HG02870 (cell line): ENCODE results near the gene KCNH2.

Experiments
- ATAC-seq: cut with Tn5 transposase; IDR thresholded peaks from one replicate; pipeline ENCODE4 v1.9.1; 2021; ENCODE audit warnings: mild to moderate bottlenecking, moderate library complexity; ENCODE audit not compliant: unreplicated experiment

KCNH2 gene

DNA sequence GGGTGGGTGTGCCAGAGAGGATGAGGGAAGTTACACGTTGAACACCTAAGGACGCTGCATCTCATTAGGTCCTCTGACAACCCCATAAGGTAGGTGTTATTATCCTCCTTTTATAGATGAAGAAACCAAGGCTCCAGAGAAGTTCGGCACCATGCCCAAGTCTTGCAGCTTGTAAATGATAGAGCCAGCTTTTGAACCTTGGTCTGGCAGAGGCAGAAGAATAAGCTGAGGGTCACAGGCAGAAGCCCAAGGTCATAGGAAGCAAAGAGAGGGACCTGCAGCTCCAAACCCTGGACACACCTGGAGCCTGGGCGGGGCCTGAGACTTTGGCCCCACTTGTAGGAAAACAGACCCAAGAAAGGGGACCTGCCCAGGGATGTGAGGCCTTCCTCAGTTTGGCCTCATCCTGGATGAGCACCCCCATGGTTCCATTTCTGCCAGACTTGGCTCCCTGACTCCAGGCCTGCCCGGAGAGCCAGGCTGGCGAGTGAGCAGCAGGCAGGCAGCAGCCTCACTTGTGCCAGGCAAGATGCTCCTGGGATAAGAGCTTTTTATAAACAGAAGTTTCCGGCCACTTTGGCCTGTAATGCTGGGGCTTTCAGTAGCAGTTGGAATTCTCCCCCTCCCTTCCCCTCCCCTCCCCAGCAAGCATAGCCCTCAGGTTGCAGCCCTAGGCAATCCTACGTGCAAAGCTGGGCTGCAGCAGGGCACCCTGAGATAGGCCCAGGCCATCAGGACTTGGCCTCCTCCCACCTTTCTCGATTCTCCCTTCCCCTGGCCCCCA, 2.4 kb downstream of the KCNH2 start:
- ATAC-seq: no peak

GRCh38 chr7:150974468-150975391, 3.4 kb downstream of the KCNH2 start:
- peak; percentile 46 for ATAC-seq

GRCh38 chr7:150973571-150974451, 4.3 kb downstream of the KCNH2 start:
- no peak for ATAC-seq

DNA sequence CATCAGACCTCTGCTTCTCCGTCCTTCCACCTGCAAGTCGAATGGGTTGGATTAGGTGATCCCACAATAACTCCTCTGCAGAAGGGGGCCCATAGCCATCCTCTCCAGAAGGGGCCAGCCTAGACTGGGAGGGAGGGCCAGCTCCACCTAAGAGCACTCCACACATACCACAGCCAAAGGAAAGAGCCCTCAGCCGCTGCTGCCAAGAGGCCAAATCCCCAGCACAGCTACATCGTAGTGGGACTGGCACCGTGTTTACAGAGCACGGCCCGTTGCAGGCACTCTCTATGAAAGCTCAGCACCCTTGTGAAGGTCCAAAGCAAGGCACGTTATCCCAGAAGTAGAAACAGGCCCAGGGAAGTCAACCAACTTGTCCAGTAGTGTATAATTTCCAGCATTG, 5.4 kb downstream of the KCNH2 start:
- ATAC-seq: no peak

GRCh38 chr7:150972023-150972468, 6.1 kb downstream of the KCNH2 start:
- ATAC-seq: no peak

GRCh38 chr7:150971242-150972022, 6.7 kb downstream of the KCNH2 start:
- ATAC-seq: no peak

- no peak for ATAC-seq
Observed at GRCh38 chr7:150970424-150970823, 7.7 kb downstream of the KCNH2 start.

GRCh38 chr7:150969475-150969874, 8.6 kb downstream of the KCNH2 start:
- ATAC-seq: no peak

DNA sequence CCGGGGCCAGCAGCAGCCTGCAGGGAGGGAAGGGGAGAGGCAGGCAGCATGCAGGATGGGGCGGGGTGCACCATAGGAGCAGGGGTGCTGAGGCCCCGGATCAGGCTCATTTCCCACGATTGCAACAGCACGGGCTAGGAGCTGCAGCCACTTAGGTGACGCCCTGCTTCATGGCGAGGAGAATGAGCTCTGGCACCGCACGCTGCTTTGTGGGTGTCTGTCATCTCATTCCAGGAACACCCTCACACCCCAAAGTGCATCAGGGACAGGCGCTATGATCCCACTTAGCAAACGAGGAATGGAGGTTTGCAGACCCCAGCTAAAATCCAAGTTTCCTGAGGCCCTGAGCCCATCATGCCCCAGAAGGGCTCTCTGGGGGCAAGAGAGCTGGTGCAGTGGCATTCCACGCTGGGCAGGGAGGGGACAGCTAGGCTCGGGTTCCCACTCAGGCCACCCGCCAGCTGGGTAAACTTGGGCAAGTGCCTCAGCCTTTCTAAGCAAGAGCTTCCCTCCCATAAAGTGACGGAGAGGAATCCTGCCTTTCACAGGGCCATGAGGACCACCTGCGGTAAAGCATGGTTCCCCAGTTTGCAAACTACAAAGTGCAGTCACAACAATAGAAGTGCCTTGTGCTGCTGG, 9.3 kb downstream of the KCNH2 start:
- no peak for ATAC-seq

- ATAC-seq: no peak
Observed at GRCh38 chr7:150968056-150968733, 9.9 kb downstream of the KCNH2 start.

GRCh38 chr7:150967349-150967748, 10.8 kb downstream of the KCNH2 start:
- ATAC-seq: no peak

DNA sequence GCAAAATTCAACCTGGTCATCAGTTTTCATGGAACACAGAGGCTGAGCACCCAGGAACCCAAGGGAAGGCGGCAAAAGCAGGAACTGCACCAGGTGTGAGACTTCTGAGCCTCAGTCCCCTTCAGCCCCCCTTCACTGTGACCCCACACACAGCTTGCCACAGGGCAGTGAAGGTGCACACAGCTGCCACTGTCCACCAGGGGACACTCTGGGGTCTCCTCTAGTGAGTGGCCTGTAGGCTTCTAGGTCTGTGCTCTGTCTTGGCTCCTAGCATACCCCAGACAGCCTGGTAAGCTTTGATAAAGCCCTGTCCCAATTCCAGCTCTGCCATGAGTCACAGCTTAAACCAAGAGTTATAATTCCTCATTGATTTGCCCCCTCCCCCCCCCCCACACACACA, 12.1 kb downstream of the KCNH2 start:
- no peak for ATAC-seq

DNA sequence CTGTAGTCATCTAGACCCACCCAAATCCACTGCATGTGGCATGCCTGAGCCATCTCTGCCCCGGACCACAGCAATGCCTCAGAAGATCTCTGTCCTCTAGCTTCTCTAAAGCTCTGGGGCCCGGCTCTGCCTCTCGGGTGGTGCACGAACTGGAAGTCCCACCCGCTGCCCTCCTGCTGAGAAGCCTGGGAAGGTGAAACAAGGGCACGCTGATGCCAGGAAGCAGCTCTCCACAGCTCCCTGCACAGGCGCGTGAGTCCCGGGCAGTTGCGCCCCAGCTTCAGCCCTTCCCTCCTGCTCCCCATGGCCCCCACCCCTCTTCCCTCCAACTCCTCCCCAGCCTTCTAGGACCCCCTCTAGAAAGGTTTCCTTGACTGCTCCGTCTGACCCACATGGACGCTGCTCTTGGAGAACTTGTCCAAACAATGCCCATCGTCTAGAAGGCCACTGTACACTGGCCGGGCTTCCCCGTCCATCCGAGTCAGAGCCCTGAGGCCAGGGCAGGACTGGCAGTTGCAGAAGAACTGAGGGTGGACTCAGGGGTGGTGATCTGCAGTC, 12.8 kb downstream of the KCNH2 start:
- no peak for ATAC-seq

DNA sequence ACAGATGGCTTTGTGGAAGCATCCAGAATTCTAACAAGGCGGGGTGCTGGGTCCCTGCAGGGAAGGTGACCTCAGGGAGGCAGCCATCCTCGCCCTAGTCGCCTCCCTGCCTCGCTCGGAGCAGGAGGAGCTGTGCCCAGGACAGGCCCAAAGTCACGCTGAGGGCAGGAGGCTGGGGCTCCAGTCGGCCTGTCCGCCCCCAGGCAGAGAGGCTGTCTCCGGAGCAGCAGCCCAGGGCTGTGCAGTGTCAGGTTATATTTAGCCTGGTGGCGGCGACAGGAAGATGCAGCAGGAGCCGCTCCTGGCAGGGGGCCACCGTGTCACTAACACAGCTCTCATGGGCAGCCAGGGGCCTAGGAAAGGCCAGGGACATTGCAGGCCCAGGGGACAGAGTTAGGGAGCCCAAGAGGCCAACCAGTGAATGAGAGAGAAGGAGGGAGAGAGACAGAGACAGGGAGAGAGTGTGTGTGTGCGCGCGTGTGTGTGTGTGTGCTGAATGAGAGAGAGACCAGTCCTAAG, 13.5 kb downstream of the KCNH2 start:
- ATAC-seq: no peak

DNA sequence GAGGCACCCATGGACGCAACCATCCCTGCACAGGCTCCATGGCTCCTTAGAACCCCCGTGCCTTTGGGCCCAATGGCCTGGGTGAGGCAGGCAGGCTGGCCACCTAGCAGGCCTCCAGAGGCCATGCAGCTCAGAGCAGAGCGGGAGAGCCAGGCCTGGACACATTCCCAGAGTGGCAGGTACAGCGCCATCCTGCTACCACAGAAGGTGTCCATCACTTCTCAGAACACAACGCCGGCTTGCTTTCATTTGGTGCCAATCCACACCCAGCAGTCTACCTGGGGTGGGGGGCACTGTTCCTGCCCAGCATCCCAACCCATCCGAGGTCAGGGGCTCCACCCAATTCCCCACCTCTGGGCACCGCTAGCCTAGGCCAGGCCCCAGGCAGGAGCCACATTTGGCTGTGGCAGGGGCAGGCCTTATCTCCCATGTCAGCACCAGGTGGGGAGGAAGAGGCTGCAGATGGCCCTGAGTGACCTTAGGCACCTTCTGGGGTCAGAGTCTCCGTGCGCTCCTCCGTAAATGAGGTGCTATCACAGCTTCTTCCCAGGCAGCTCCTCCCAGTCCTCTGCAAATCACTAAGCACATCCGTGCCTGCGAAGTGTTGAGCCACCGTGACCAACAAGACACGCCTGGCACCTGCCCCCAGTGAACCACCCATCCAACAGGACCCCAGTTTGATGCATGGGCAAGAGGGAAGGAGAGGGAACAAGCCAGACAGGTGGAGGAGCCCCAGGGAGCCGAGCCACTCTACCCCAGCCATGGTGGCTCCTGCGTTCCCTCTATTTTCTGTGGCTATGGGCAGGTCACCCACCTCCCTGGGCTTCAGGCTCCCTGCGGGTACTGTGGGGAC, 14.2 kb downstream of the KCNH2 start:
- no peak for ATAC-seq

- peak; percentile 79 for ATAC-seq
Observed at GRCh38 chr7:150962553-150963399, 15.3 kb downstream of the KCNH2 start.

DNA sequence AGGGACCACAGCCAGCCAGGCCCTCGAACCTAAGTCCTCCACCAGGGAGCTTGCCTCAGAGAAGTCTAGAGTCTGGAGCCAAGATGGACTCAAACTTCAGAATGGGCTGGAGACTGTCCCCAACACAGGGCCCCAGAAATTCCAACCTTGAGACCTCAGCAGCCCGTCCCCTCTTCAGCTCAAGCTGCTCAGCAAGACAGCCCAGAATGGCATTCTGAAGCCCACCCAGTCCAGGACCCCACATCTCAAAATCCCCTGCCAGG, 15.9 kb downstream of the KCNH2 start:
- ATAC-seq: no peak
